Keratinocyte (primary cell): ENCODE results near the gene SCFD2. TPM values are rescaled to one million over a fixed set of nuclear protein-coding genes. Genes with fewer than 3 reads are reported as not detected.

Source experiments
- DNase-seq: peaks from one replicate; pipeline ENCODE4 v3.0.0-alpha.2; 2011; ENCODE audit warnings: low read depth, missing footprints, low spot score
- FAIRE-seq: peaks from 2 replicates; lab custom pipeline; 2011; peaks lifted over from hg19 to GRCh38; lab: Jason Lieb, UNC
- H2AFZ ChIP-seq: 2 replicates; pipeline ENCODE4 v1.6.0; 2012; ENCODE audit warnings: low read length, control low read depth, inconsistent platforms; ENCODE audit not compliant: control insufficient read depth
- H3K27ac ChIP-seq: 2 replicates; pipeline ENCODE4 v1.5.1; 2011; ENCODE audit warnings: low read length; ENCODE audit not compliant: control insufficient read depth, insufficient read depth
- H3K27me3 ChIP-seq: 3 replicates; pipeline ENCODE4 v1.6.0; 2011; ENCODE audit warnings: low read length; ENCODE audit not compliant: control insufficient read depth, insufficient read depth; ENCODE audit errors: extremely low read depth
- H3K36me3 ChIP-seq, 2 experiments: 2 replicates in 1 of 2; 3 replicates in 1 of 2; pipeline ENCODE4 v1.5.1; 2011; ENCODE audit warnings: low read length in 2 of 2, mild to moderate bottlenecking in 1 of 2; ENCODE audit not compliant: control insufficient read depth in 2 of 2, insufficient read depth in 2 of 2; ENCODE audit errors: extremely low read depth in 1 of 2
- H3K4me1 ChIP-seq: 3 replicates; pipeline ENCODE4 v1.5.1; 2011; ENCODE audit warnings: low read length; ENCODE audit not compliant: control insufficient read depth, insufficient read depth; ENCODE audit errors: extremely low read depth
- H3K4me2 ChIP-seq: 3 replicates; pipeline ENCODE4 v1.6.0; 2011; ENCODE audit warnings: low read depth, low read length; ENCODE audit not compliant: control insufficient read depth, insufficient read depth; ENCODE audit errors: extremely low read depth
- H3K4me3 ChIP-seq, 3 experiments: fragments of 200-600 bp in 1 of 3; sonication (generic) in 1 of 3; 2 replicates in 2 of 3; 3 replicates in 1 of 3; pipeline ENCODE4 v1.5.1; 2011 to 2016; ENCODE audit warnings: low read length in 3 of 3, mild to moderate bottlenecking in 3 of 3, control low read depth in 2 of 3, inconsistent platforms in 1 of 3, low read depth in 1 of 3, mixed read lengths in 1 of 3, mixed run types in 1 of 3, moderate library complexity in 1 of 3; ENCODE audit not compliant: control insufficient read depth in 2 of 3, insufficient read depth in 2 of 3; ENCODE audit errors: extremely low read depth in 1 of 3
- H3K79me2 ChIP-seq: 2 replicates; pipeline ENCODE4 v1.6.0; 2012; ENCODE audit warnings: low read length; ENCODE audit not compliant: control insufficient read depth, insufficient read depth
- H3K9ac ChIP-seq: 3 replicates; pipeline ENCODE4 v1.6.0; 2011; ENCODE audit warnings: low read length; ENCODE audit not compliant: control insufficient read depth, insufficient read depth; ENCODE audit errors: extremely low read depth
- H3K9me1 ChIP-seq: 3 replicates; pipeline ENCODE4 v1.6.0; 2011; ENCODE audit warnings: low read length; ENCODE audit not compliant: control insufficient read depth, insufficient read depth; ENCODE audit errors: extremely low read depth
- H3K9me3 ChIP-seq: 2 replicates; pipeline ENCODE4 v1.5.1; 2012; ENCODE audit warnings: low read depth, low read length; ENCODE audit not compliant: control insufficient read depth
- H4K20me1 ChIP-seq: 3 replicates; pipeline ENCODE4 v1.6.0; 2011; ENCODE audit warnings: low read length; ENCODE audit not compliant: control insufficient read depth, insufficient read depth; ENCODE audit errors: extremely low read depth
- EZH2 ChIP-seq: IDR thresholded peaks from one replicate; pipeline ENCODE4 v1.6.1; 2012; ENCODE audit warnings: inconsistent platforms, mild to moderate bottlenecking, low read length, moderate library complexity
- dilution Hi-C: fragments of 300-500 bp; cut with MboI; formaldehyde crosslinking; loops from one replicate; pipeline ENCODE4 v1.7.0; 2020; ENCODE audit warnings: low sequenced_read_pairs; ENCODE audit not compliant: extremely low pct_ligation_motif_present
- polyA plus RNA-seq, 5 experiments: library from polyadenylated mRNA; depleted of rRNA in 3 of 5; stranded (reverse) in 3 of 5; stranded (forward) in 1 of 5; unstranded in 1 of 5; fragments of >200 nt; gene quantifications; 1 replicate in 1 of 5; 2 replicates in 3 of 5; 3 replicates in 1 of 5; pipeline versions ENCODE4 v1.2.1 to v1.2.3, GENCODE V29; 2011 to 2012; ENCODE audit warnings: missing spikeins in 2 of 5, low read depth in 1 of 5, low replicate concordance in 1 of 5
- TF ChIP-seq, protein P1 (sequence below), 3 experiments: IDR thresholded peaks in 1 of 3; conservative IDR thresholded peaks in 1 of 3; optimal IDR thresholded peaks in 1 of 3; 2 replicates in 2 of 3; 3 replicates in 1 of 3; pipeline versions ENCODE3 to v1.5.1; 2011; ENCODE audit warnings: low read length in 3 of 3, mild to moderate bottlenecking in 3 of 3, moderate library complexity in 2 of 3, control low read depth in 1 of 3, inconsistent platforms in 1 of 3; ENCODE audit not compliant: insufficient read depth in 2 of 3; ENCODE audit errors: extremely low read depth in 1 of 3

SCFD2 gene
- polyA plus RNA-seq, 1 donor (not counting 4 experiments of a cell fraction or from before 2014, with no cell fraction given) = 13.9 TPM

DNA sequence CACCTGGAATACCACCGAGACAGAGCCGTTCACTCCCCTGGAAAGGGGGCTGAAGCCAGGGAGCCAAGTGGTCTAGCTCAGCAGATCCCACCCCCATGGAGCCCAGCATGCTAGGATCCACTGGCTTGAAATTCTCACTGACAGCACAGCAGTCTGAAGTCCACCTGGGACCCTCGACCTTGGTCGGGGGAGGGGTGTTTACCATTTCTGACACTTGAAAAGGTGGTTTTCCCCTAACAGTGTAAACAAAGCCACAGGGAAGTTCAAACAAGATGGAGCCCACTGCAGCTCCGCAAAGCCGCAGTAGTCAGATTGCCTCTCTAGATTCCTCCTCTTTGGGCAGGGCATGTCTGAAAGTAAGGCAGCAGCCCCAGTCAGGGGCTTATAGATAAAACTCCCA lies 260.5 kb downstream of the SCFD2 start:
- dilution Hi-C loops = no loop called here
- no peaks in the 10 kb centered on the region for H4K20me1 ChIP-seq
- H3K79me2 ChIP-seq = no peaks in the 10 kb centered on the region
- no peak overlapping the region for H2AFZ ChIP-seq
- H3K9me3 ChIP-seq = no peaks in the 10 kb centered on the region
- peaks cover 17% of the 10 kb centered on the region for H3K4me1 ChIP-seq
- FAIRE-seq = no peak
- H3K4me2 ChIP-seq = no peak overlapping the region
- H3K9me1 ChIP-seq = no peaks in the 10 kb centered on the region
- H3K9ac ChIP-seq = no peak overlapping the region
- no peaks in the 10 kb centered on the region for H3K36me3 ChIP-seq
- H3K27ac ChIP-seq = no peak overlapping the region
- TF ChIP-seq, protein P1, sequence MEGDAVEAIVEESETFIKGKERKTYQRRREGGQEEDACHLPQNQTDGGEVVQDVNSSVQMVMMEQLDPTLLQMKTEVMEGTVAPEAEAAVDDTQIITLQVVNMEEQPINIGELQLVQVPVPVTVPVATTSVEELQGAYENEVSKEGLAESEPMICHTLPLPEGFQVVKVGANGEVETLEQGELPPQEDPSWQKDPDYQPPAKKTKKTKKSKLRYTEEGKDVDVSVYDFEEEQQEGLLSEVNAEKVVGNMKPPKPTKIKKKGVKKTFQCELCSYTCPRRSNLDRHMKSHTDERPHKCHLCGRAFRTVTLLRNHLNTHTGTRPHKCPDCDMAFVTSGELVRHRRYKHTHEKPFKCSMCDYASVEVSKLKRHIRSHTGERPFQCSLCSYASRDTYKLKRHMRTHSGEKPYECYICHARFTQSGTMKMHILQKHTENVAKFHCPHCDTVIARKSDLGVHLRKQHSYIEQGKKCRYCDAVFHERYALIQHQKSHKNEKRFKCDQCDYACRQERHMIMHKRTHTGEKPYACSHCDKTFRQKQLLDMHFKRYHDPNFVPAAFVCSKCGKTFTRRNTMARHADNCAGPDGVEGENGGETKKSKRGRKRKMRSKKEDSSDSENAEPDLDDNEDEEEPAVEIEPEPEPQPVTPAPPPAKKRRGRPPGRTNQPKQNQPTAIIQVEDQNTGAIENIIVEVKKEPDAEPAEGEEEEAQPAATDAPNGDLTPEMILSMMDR (optimal IDR thresholded peaks at IDR 0.05 in 1 of 3, IDR thresholded peaks at IDR 0.05 in 1 of 3, conservative IDR thresholded peaks at IDR 0.05 in 1 of 3; ENCODE audit: extremely low read depth in 1 of 3, insufficient read depth in 2 of 3, low read length in 3 of 3) = no peak
- no peak for TF ChIP-seq EZH2
- no peak overlapping the region for H3K4me3 ChIP-seq
- DNase-seq = no peak
- H3K27me3 ChIP-seq = no peaks in the 10 kb centered on the region

GRCh38 chr4:53103481-53103880 lies 262.4 kb downstream of the SCFD2 start:
- H3K4me1 ChIP-seq = peaks cover 29% of the 10 kb centered on the region
- no peaks in the 10 kb centered on the region for H3K9me3 ChIP-seq
- no peak overlapping the region for H3K4me3 ChIP-seq
- no peaks in the 10 kb centered on the region for H3K27me3 ChIP-seq
- DNase-seq (no peak), FAIRE-seq (no peak)
- no peak overlapping the region for H3K4me2 ChIP-seq
- H4K20me1 ChIP-seq = no peaks in the 10 kb centered on the region
- H3K79me2 ChIP-seq = no peaks in the 10 kb centered on the region
- H2AFZ ChIP-seq = no peak overlapping the region
- TF ChIP-seq, protein P1 (optimal IDR thresholded peaks at IDR 0.05 in 1 of 3, IDR thresholded peaks at IDR 0.05 in 1 of 3, conservative IDR thresholded peaks at IDR 0.05 in 1 of 3; ENCODE audit: extremely low read depth in 1 of 3, insufficient read depth in 2 of 3, low read length in 3 of 3) = no peak
- no peak for TF ChIP-seq EZH2
- H3K9ac ChIP-seq = no peak overlapping the region
- dilution Hi-C loops = no loop called here
- H3K9me1 ChIP-seq = no peaks in the 10 kb centered on the region
- no peak overlapping the region for H3K27ac ChIP-seq
- no peaks in the 10 kb centered on the region for H3K36me3 ChIP-seq
